Vagina (tissue), 2 donors: ENCODE data around the gene SIDT1. TPM values are rescaled to one million over a fixed set of nuclear protein-coding genes. Genes with fewer than 3 reads are reported as not detected.

Experiments used
- DNase-seq, 2 donors: peaks; one replicate each; pipeline ENCODE4 v3.0.0-alpha.2; 2017; ENCODE audit errors: extremely low spot score in 2 of 2
- H3K27ac ChIP-seq: fragments of 200-600 bp; sonication (generic); one replicate; pipeline ENCODE4 v1.5.1; 2019
- H3K27me3 ChIP-seq: fragments of 200-600 bp; sonication (generic); one replicate; pipeline ENCODE4 v1.5.1; 2019
- H3K36me3 ChIP-seq, 2 donors: fragments of 200-600 bp; sonication (generic); one replicate each; pipeline ENCODE4 v1.5.1; 2017 to 2019
- H3K4me1 ChIP-seq: fragments of 200-600 bp; sonication (generic); one replicate; pipeline ENCODE4 v1.5.1; 2019
- H3K4me3 ChIP-seq, 2 donors: fragments of 200-600 bp; sonication (generic); 1 replicate in 1 of 2; 2 replicates in 1 of 2; pipeline ENCODE4 v1.5.1; 2016 to 2019
- H3K9me3 ChIP-seq: fragments of 200-600 bp; sonication (generic); one replicate; pipeline ENCODE4 v1.5.1; 2019
- CTCF ChIP-seq, 3 experiments: fragments of 450-650 bp in 2 of 3; fragments of 200-600 bp in 1 of 3; sonication (generic) in 1 of 3; IDR thresholded peaks; one replicate each; pipeline ENCODE4 v1.5.1; 2017 to 2019; ENCODE audit warnings: antibody characterized with exemption in 3 of 3, mild to moderate bottlenecking in 2 of 3, moderate library complexity in 2 of 3
- POLR2A ChIP-seq, 2 donors: fragments of 450-650 bp; IDR thresholded peaks; one replicate each; pipeline ENCODE4 v1.6.1; 2017; ENCODE audit warnings: antibody characterized with exemption in 2 of 2, mild to moderate bottlenecking in 2 of 2, moderate library complexity in 2 of 2
- POLR2AphosphoS5 ChIP-seq, 2 donors: sonication (generic); formaldehyde crosslinking; IDR thresholded peaks; one replicate each; pipeline ENCODE4 v1.9.0; 2017; ENCODE audit warnings: antibody characterized with exemption in 2 of 2, mild to moderate bottlenecking in 2 of 2, low read depth in 1 of 2; ENCODE audit not compliant: insufficient read depth in 1 of 2
- intact Hi-C: fragments of 100-400 bp; cut with DNase I; formaldehyde crosslinking; loops from one replicate; pipeline ENCODE4 v1.15.1; 2023
- total RNA-seq: library from RNA; depleted of rRNA; stranded (reverse); fragments of >200 nt; gene quantifications from one replicate; pipeline ENCODE4 v1.2.3, GENCODE V29; 2016

The SIDT1 gene
- total RNA-seq, 1 donor from 2014 or later, result 44.0 TPM

- intact Hi-C loops, result no loop called here
- Histone ChIP-seq H3K9me3 (no peaks in the 10 kb centered on the region), H3K4me3 (no peak overlapping the region), H3K27ac (no peak overlapping the region), H3K27me3 (no peaks in the 10 kb centered on the region), H3K36me3 (no peaks in the 10 kb centered on the region), H3K4me1 (peaks cover 8% of the 10 kb centered on the region)
- no peak for DNase-seq
- TF ChIP-seq CTCF (IDR thresholded peaks at IDR 0.05), result no peak
- no peak for TF ChIP-seq POLR2A (IDR thresholded peaks at IDR 0.05)
- TF ChIP-seq POLR2AphosphoS5 (IDR thresholded peaks at IDR 0.05; ENCODE audit: insufficient read depth in 1 of 2, low read depth in 1 of 2), result no peak
Measured at GRCh38 chr3:113625834-113626233, 93.5 kb downstream of the SIDT1 start.

- Histone ChIP-seq H3K36me3 (no peaks in the 10 kb centered on the region), H3K27me3 (no peaks in the 10 kb centered on the region), H3K4me3 (no peak overlapping the region), H3K27ac (no peak overlapping the region), H3K9me3 (no peaks in the 10 kb centered on the region), H3K4me1 (peaks cover 8% of the 10 kb centered on the region)
- no peak for DNase-seq
- no peak for TF ChIP-seq POLR2A (IDR thresholded peaks at IDR 0.05)
- TF ChIP-seq POLR2AphosphoS5 (IDR thresholded peaks at IDR 0.05; ENCODE audit: insufficient read depth in 1 of 2, low read depth in 1 of 2), result no peak
- TF ChIP-seq CTCF (IDR thresholded peaks at IDR 0.05), result peak; percentile 58 to 69 (median 65)
- intact Hi-C loops, result no loop called here
Measured at GRCh38 chr3:113626503-113627371, 94.4 kb downstream of the SIDT1 start.

DNA sequence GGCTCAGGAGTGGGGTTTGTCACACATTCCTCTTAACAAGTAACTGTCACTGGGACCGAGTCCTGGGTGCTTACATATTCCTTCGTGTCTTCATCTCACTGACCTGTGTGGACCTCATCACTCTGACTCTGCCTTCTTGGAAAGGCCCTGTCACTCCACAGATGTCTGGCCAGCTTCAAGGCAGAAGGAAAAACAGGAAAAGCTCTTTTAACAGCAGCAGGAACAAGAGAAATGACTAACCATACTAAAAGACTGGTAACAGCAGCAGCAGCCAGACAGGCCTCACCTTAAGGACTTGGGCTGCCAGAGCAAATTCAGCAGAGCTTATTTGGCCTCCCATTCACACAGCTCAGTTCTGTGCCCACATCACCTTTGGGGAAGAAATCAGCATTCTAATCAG is 96.0 kb downstream of the SIDT1 start:
- Histone ChIP-seq H3K9me3 (no peaks in the 10 kb centered on the region), H3K4me3 (no peak overlapping the region), H3K4me1 (peaks cover 8% of the 10 kb centered on the region), H3K27me3 (no peaks in the 10 kb centered on the region), H3K27ac (no peak overlapping the region), H3K36me3 (no peaks in the 10 kb centered on the region)
- intact Hi-C loops, result no loop called here
- DNase-seq, result no peak
- no peak for TF ChIP-seq POLR2A (IDR thresholded peaks at IDR 0.05)
- TF ChIP-seq CTCF (IDR thresholded peaks at IDR 0.05), result no peak
- TF ChIP-seq POLR2AphosphoS5 (IDR thresholded peaks at IDR 0.05; ENCODE audit: insufficient read depth in 1 of 2, low read depth in 1 of 2), result no peak

DNA sequence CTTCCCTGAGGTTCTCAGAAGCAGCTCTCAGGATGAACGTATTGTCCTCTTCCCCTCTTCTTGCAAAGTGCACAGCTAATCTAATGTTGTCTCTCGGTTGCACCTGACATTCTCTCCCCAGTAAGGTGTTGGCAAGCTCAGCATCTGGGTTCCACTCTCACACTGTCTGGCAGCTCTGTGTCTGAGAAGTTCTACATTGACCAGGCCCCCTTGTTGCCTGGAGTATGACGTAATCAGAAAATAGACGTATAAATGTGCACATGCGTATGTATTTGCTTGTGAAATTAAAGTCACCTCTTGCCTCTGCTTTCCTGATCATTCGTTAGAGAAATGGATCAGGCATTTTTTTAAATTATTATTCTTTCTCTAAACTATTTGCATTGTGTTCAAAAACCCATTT is 96.4 kb downstream of the SIDT1 start:
- Histone ChIP-seq H3K4me1 (peaks cover 8% of the 10 kb centered on the region), H3K4me3 (no peak overlapping the region), H3K27ac (no peak overlapping the region), H3K27me3 (no peaks in the 10 kb centered on the region), H3K36me3 (no peaks in the 10 kb centered on the region), H3K9me3 (no peaks in the 10 kb centered on the region)
- no peak for DNase-seq
- intact Hi-C loops, result no loop called here
- no peak for TF ChIP-seq POLR2A (IDR thresholded peaks at IDR 0.05)
- TF ChIP-seq CTCF (IDR thresholded peaks at IDR 0.05), result no peak
- no peak for TF ChIP-seq POLR2AphosphoS5 (IDR thresholded peaks at IDR 0.05; ENCODE audit: insufficient read depth in 1 of 2, low read depth in 1 of 2)
